Thyroid gland (tissue), 4 donors: ENCODE results near the gene SUDS3. TPM values are rescaled to one million over a fixed set of nuclear protein-coding genes. Genes with fewer than 3 reads are reported as not detected.

Experiments
- DNase-seq, 2 donors: peaks; one replicate each; pipeline ENCODE4 v3.0.0-alpha.2; 2019
- H3K27ac ChIP-seq, 3 donors: fragments of 200-600 bp; sonication (generic); 1 replicate in 2 of 3; 2 replicates in 1 of 3; pipeline ENCODE4 v1.5.1; 2016 to 2019; ENCODE audit warnings: mild to moderate bottlenecking in 1 of 3, moderate library complexity in 1 of 3
- H3K27me3 ChIP-seq: fragments of 200-600 bp; sonication (generic); one replicate; pipeline ENCODE4 v1.5.1; 2019
- H3K36me3 ChIP-seq, 2 donors: fragments of 200-600 bp; sonication (generic); one replicate each; pipeline ENCODE4 v1.5.1; 2016 to 2019
- H3K4me1 ChIP-seq, 2 donors: fragments of 200-600 bp; sonication (generic); one replicate each; pipeline ENCODE4 v1.5.1; 2017 to 2019
- H3K4me3 ChIP-seq, 3 donors: fragments of 200-600 bp; sonication (generic); replicated peaks in 1 of 3; 1 replicate in 2 of 3; 2 replicates in 1 of 3; pipeline ENCODE4 v1.5.1; 2016; ENCODE audit warnings: mild to moderate bottlenecking in 1 of 3
- H3K9me3 ChIP-seq: fragments of 200-600 bp; sonication (generic); one replicate; pipeline ENCODE4 v1.5.1; 2017
- POLR2A ChIP-seq, 2 donors: fragments of 450-650 bp; IDR thresholded peaks; one replicate each; pipeline ENCODE4 v1.6.1; 2017; ENCODE audit warnings: antibody characterized with exemption in 2 of 2, mild to moderate bottlenecking in 2 of 2, moderate library complexity in 1 of 2
- WGBS, 2 donors: methylation state at CpG; one replicate each; pipeline ENCODE4 v1.1.5; 2017; 5-methylcytosine and 5-hydroxymethylcytosine counted together
- intact Hi-C: fragments of 100-400 bp; cut with DNase I; formaldehyde crosslinking; loops from one replicate; pipeline ENCODE4 v1.15.1; 2023
- total RNA-seq, 4 donors: library from RNA; depleted of rRNA; stranded (reverse); fragments of >200 nt; gene quantifications; one replicate each; pipeline ENCODE4 v1.2.3, GENCODE V29; 2016
- TF ChIP-seq, protein P1 (sequence below), 6 experiments: fragments of 200-600 bp in 3 of 6; fragments of 450-650 bp in 3 of 6; sonication (generic) in 3 of 6; IDR thresholded peaks; one replicate each; pipeline ENCODE4 v1.5.1; 2016 to 2019; ENCODE audit warnings: antibody characterized with exemption in 6 of 6, mild to moderate bottlenecking in 2 of 6, inconsistent platforms in 1 of 6, moderate library complexity in 1 of 6

SUDS3 gene
- total RNA-seq, 4 donors from 2014 or later, result 56.5 to 75.7 (median 62.7) TPM

DNA sequence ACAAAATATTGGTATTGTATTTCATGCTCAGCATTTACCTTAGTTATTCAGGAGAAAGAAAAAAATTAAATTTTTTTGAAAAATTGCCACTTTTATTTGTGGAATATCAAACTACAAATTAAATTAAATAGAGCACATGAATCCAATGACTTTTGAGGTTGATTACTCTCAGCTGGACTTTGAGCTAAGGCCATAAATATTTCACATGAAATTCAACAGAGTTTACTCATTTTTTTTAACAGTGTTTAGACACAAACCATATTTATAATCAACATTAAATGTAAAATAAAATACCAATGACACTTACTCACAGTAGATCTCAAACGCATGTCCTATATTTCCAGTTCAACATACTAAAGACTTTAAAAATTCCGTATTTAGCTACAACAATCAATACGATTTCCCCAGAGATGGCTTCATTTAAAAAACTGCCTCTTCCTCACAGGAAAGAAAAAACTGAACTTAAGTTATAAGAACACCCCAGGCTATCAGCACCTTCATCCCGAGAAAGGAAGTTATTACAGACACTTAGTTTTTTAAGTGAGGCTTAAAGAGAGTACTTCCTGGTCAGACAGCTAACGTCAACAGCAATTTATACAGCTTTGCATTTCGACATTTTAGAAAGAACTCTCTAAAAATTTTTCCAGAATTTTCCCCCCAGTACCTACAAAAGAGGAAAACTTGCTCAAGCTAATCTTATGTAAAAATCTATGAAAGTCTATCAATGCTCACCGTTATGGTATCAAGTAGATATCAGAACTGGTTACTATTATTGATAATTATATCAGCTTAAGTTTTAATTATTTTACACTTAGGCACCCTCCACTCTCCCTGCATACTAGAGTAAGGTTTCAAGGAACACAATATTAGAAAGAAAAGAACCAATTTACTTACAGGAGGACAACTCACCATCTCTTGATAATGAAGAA is 17.5 kb upstream of the SUDS3 start:
- intact Hi-C loops, result no loop called here
- Histone ChIP-seq H3K27ac (peak overlapping the region in 1 of 3 donors; percentile 8), H3K4me3 (no peak overlapping the region), H3K36me3 (no peaks in the 10 kb centered on the region), H3K27me3 (no peaks in the 10 kb centered on the region), H3K4me1 (peaks cover 14 to 29% of the 10 kb centered on the region in 2 donors), H3K9me3 (no peaks in the 10 kb centered on the region)
- TF ChIP-seq, protein P1, sequence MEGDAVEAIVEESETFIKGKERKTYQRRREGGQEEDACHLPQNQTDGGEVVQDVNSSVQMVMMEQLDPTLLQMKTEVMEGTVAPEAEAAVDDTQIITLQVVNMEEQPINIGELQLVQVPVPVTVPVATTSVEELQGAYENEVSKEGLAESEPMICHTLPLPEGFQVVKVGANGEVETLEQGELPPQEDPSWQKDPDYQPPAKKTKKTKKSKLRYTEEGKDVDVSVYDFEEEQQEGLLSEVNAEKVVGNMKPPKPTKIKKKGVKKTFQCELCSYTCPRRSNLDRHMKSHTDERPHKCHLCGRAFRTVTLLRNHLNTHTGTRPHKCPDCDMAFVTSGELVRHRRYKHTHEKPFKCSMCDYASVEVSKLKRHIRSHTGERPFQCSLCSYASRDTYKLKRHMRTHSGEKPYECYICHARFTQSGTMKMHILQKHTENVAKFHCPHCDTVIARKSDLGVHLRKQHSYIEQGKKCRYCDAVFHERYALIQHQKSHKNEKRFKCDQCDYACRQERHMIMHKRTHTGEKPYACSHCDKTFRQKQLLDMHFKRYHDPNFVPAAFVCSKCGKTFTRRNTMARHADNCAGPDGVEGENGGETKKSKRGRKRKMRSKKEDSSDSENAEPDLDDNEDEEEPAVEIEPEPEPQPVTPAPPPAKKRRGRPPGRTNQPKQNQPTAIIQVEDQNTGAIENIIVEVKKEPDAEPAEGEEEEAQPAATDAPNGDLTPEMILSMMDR (IDR thresholded peaks at IDR 0.05), result no peak
- DNase-seq, result no peak
- 47 to 50% methylated on average over 7 of the region's 7 CpGs for WGBS, 2 donors

GRCh38 chr12:118359541-118359915 is 16.8 kb upstream of the SUDS3 start:
- Histone ChIP-seq H3K27me3 (no peaks in the 10 kb centered on the region), H3K4me3 (no peak overlapping the region), H3K36me3 (no peaks in the 10 kb centered on the region), H3K9me3 (no peaks in the 10 kb centered on the region), H3K27ac (peak overlapping the region in 1 of 3 donors; percentile 8), H3K4me1 (peaks cover 14 to 29% of the 10 kb centered on the region in 2 donors)
- TF ChIP-seq POLR2A (IDR thresholded peaks at IDR 0.05), result no peak
- TF ChIP-seq, protein P1 (IDR thresholded peaks at IDR 0.05), result no peak
- 83 to 93% methylated on average over 4 of the region's 4 CpGs for WGBS, 2 donors
- no peak for DNase-seq
- intact Hi-C loops, result no loop called here

- no peak overlapping the region for H3K4me3 ChIP-seq
- H3K9me3 ChIP-seq, result no peaks in the 10 kb centered on the region
- no peak for DNase-seq
- H3K27ac ChIP-seq, result no peak overlapping the region
- WGBS, 2 donors, result 88 to 90% methylated on average over 5 of the region's 5 CpGs
- TF ChIP-seq POLR2A (IDR thresholded peaks at IDR 0.05), result no peak
- TF ChIP-seq, protein P1 (IDR thresholded peaks at IDR 0.05), result no peak
- intact Hi-C loops, result no loop called here
- H3K4me1 ChIP-seq, result peaks cover 14 to 29% of the 10 kb centered on the region in 2 donors
- H3K27me3 ChIP-seq, result no peaks in the 10 kb centered on the region
- H3K36me3 ChIP-seq, result no peaks in the 10 kb centered on the region
Measured at GRCh38 chr12:118361092-118361404, 15.3 kb upstream of the SUDS3 start.

DNA sequence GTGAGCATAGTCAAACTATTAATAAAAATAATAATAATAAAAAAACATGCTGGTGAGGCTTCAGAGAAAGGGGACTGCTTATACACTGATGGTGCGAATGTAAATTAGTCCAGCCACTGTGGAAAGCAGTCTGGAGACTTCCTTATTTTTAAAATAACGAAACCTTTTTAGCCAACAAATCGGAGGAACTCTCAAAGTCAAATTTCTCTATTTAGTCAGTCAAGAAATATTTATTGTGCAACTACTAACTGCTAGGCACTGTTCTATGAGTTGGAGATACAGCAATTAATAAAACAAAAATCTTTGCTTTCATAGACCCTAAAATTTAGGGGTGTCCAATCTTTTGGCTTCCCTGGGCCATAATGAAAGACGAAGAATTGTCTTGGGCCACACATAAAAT is 14.5 kb upstream of the SUDS3 start:
- DNase-seq, result no peak
- H3K4me3 ChIP-seq, result no peak overlapping the region
- H3K27me3 ChIP-seq, result no peaks in the 10 kb centered on the region
- no peaks in the 10 kb centered on the region for H3K36me3 ChIP-seq
- H3K4me1 ChIP-seq, result peaks cover 11 to 26% of the 10 kb centered on the region in 2 donors
- no peak for TF ChIP-seq POLR2A (IDR thresholded peaks at IDR 0.05)
- TF ChIP-seq, protein P1 (IDR thresholded peaks at IDR 0.05), result no peak
- intact Hi-C loops, result no loop called here
- no peaks in the 10 kb centered on the region for H3K9me3 ChIP-seq
- 93 to 96% methylated on average over 4 of the region's 4 CpGs for WGBS, 2 donors
- no peak overlapping the region for H3K27ac ChIP-seq

DNA sequence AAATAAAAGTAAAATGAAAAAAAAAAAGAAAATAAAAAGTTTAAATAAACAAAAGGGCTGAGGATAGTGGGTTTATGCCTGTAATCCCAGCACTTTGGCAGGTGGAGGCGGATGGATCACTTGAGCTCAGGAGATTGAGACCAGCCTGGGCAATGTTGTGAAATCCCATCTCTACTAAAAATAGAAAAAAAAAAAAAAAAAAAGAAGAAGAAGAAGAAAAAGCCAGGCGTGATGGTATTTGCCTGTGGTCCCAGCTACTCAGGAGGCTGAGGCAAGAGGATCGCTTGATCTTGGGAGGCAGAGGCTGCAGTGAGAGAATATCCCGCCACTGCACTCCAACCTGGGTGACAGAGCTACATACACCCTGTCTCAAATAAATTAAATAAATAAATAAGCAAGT is 7.5 kb upstream of the SUDS3 start:
- no peaks in the 10 kb centered on the region for H3K27me3 ChIP-seq
- H3K36me3 ChIP-seq, result no peaks in the 10 kb centered on the region
- DNase-seq, result no peak
- no peak overlapping the region for H3K27ac ChIP-seq
- no peak for TF ChIP-seq POLR2A (IDR thresholded peaks at IDR 0.05)
- TF ChIP-seq, protein P1 (IDR thresholded peaks at IDR 0.05), result no peak
- no peak overlapping the region for H3K4me3 ChIP-seq
- H3K9me3 ChIP-seq, result no peaks in the 10 kb centered on the region
- intact Hi-C loops, result no loop called here
- WGBS, 2 donors, result 96 to 97% methylated on average over 4 of the region's 4 CpGs
- peaks cover 14 to 19% of the 10 kb centered on the region in 2 donors for H3K4me1 ChIP-seq
